ENCODE measurements around the gene MTERF4.

The MTERF4 gene

DNA sequence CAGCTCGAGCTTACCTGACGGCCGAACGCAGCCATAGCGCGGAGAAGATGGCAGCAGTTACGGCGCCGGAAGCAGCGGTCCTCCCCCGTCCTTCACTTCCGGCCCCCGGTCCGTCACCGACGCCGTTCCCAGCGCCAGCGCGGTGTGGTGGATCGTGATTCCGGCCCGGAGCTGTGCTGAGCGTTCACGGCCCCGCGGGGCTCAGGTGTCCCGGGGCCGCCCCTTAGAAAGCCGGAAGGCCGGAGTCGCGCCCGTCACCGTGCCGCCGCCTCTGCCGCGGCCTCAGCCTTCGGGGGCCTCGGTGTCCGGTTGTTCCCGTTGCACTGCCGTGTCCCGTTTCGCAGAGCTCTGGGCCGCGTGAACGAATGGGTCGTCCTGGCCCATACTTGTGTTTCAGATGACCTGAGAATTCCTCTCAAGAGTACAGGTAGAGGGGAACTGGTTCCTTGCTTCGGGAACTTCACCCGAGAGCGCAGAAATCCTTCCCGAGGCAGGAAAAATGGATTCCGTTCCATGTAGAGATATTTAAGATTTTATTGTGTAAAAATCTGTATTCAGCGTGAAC is at the start of gene MTERF4:
Gene MTERF4, minus strand, starts transcription at position 49 of the 565 bp plus-strand sequence. Its CDS starts 14 bp downstream, at position 35.
- Histone ChIP-seq H3K36me3 (ENCODE audit: control insufficient read depth, insufficient read depth, low read length) (peaks cover 34% of the 10 kb centered on the region), H3K27me3 (ENCODE audit: control insufficient read depth, insufficient read depth, low read length) (no peaks in the 10 kb centered on the region), H3K9me3 (ENCODE audit: control insufficient read depth, insufficient read depth, low read depth, low read length) (no peaks in the 10 kb centered on the region), H3K4me1 (ENCODE audit: control insufficient read depth, insufficient read depth, low read length) (no peaks in the 10 kb centered on the region), H3K27ac (ENCODE audit: low read depth, low read length) (peak within 1 kb of the TSS; percentile 84), H3K4me3 (ENCODE audit: low read depth, low read length) (peak within 1 kb of the TSS; percentile 96), H3K9ac (ENCODE audit: low read length) (peak within 1 kb of the TSS; percentile 89)

DNA sequence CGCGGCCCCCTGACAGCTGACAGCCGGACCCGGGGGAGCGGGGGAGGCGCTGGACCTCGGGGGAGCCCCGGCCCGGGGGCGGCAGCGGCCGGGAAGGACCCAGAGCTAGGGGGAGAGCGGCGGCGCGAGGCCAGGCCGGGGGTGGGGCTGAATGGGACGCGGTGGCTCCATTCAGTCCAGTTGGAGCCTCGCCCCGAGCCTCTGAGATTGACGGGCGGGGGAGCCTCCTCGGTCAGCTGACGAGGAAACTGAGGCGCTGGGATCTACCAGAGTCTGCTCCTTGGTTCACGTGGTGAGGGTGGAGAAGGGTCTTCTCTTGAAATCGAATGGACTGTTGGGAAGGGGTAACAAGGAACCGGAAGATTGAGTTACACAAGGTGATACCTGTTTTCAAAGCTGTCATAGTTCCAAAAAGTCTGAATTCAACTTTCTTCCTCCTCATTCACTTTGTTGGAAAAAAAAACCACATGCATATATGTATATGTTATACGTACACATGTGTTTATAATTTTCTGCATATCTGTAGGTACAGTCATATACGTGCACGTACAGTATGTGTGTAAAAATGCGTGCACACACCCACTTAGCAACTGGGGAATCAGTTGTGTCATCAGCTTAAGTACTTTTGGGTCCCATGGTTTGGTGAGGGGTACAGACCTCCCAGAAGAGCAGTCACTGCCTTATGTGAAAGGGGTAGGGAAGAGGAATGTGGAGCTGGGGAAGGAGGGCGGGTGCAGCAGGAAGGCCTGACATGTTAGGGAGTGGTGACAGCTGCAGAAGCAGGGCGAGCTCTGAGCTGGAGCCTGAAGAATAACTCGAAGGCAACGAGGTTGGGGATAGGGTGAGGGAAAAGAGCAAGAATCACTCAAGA is 48.8 kb upstream of the MTERF4 start:
- peak overlapping the region; percentile 75 for H3K4me3 ChIP-seq (ENCODE audit: low read depth, low read length)
- peaks cover 2% of the 10 kb centered on the region; the same call in 1 of the 2 replicates for H3K27me3 ChIP-seq (ENCODE audit: control insufficient read depth, insufficient read depth, low read length)
- peaks cover 17% of the 10 kb centered on the region for H3K4me1 ChIP-seq (ENCODE audit: control insufficient read depth, insufficient read depth, low read length)
- H3K27ac ChIP-seq (ENCODE audit: low read depth, low read length) = no peak overlapping the region
- H3K9me3 ChIP-seq (ENCODE audit: control insufficient read depth, insufficient read depth, low read depth, low read length) = no peaks in the 10 kb centered on the region
- H3K36me3 ChIP-seq (ENCODE audit: control insufficient read depth, insufficient read depth, low read length) = peaks cover 3% of the 10 kb centered on the region; the same call in 1 of the 2 replicates
- H3K9ac ChIP-seq (ENCODE audit: low read length) = peak overlapping the region; percentile 51

DNA sequence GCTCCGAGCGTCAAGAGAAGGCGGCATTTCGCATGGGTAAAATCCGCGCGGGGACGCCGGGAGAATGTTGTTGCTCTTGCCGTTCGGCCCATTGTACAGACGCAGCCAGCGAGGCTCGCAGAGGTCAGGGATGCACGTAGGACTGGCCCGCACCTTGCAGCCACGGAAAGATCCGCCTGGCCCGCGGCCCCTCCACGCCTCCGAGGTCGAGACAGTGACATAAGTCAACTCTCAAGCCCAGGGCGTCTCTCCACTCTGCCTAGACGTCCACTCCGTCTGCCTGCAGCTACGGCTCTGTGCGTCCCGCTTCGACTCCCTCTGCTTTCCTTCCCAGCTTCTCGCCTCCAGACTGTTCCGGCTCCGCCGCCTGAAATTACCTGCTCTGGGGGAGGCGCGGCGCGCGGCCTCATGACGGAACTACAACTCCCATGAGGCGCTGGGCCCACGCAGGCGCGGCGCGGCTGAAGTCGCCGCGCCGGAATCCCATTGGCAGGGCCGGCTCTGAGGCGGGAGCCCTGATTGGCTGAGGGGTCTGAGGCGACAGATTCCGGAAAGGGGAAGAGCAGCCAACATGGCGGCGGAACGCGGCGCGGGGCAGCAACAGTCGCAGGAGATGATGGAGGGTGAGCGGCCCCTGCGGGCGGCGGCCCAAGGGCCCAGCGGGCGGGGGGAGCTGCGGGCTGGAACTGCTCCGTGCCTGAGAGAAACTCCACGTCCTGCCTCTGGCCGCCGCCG is 48.0 kb upstream of the MTERF4 start, which contains the start of gene PPP1R7:
Gene PPP1R7, plus strand, starts transcription at position 543 of the 735 bp plus-strand sequence. Its CDS starts 29 bp downstream, at position 572.
- H3K9me3 ChIP-seq (ENCODE audit: control insufficient read depth, insufficient read depth, low read depth, low read length) = no peaks in the 10 kb centered on the region
- peaks cover 3% of the 10 kb centered on the region; the same call in 1 of the 2 replicates for H3K36me3 ChIP-seq (ENCODE audit: control insufficient read depth, insufficient read depth, low read length)
- no peak within 1 kb of the TSS for H3K27ac ChIP-seq (ENCODE audit: low read depth, low read length)
- peaks cover 17% of the 10 kb centered on the region for H3K4me1 ChIP-seq (ENCODE audit: control insufficient read depth, insufficient read depth, low read length)
- peak within 1 kb of the TSS; percentile 67 for H3K9ac ChIP-seq (ENCODE audit: low read length)
- peaks cover 2% of the 10 kb centered on the region; the same call in 1 of the 2 replicates for H3K27me3 ChIP-seq (ENCODE audit: control insufficient read depth, insufficient read depth, low read length)
- peak within 1 kb of the TSS; percentile 75 for H3K4me3 ChIP-seq (ENCODE audit: low read depth, low read length)

- Histone ChIP-seq H3K27me3 (ENCODE audit: control insufficient read depth, insufficient read depth, low read length) (peaks cover 2% of the 10 kb centered on the region; the same call in 1 of the 2 replicates), H3K4me3 (ENCODE audit: low read depth, low read length) (peak overlapping the region; percentile 75), H3K9me3 (ENCODE audit: control insufficient read depth, insufficient read depth, low read depth, low read length) (no peaks in the 10 kb centered on the region), H3K36me3 (ENCODE audit: control insufficient read depth, insufficient read depth, low read length) (no peaks in the 10 kb centered on the region; the same call in 1 of the 2 replicates), H3K9ac (ENCODE audit: low read length) (peak overlapping the region; percentile 8), H3K4me1 (ENCODE audit: control insufficient read depth, insufficient read depth, low read length) (peaks cover 17% of the 10 kb centered on the region), H3K27ac (ENCODE audit: low read depth, low read length) (no peak overlapping the region)
Measured at GRCh38 chr2:241149675-241149924, 47.5 kb upstream of the MTERF4 start.

- peaks cover 2% of the 10 kb centered on the region; the same call in 1 of the 2 replicates for H3K27me3 ChIP-seq (ENCODE audit: control insufficient read depth, insufficient read depth, low read length)
- peak within 1 kb of the TSS; percentile 43; the same call in 1 of the 2 replicates for H3K27ac ChIP-seq (ENCODE audit: low read depth, low read length)
- peak within 1 kb of the TSS; percentile 75 for H3K4me3 ChIP-seq (ENCODE audit: low read depth, low read length)
- peaks cover 17% of the 10 kb centered on the region for H3K4me1 ChIP-seq (ENCODE audit: control insufficient read depth, insufficient read depth, low read length)
- H3K9me3 ChIP-seq (ENCODE audit: control insufficient read depth, insufficient read depth, low read depth, low read length) = no peaks in the 10 kb centered on the region
- peak within 1 kb of the TSS; percentile 67 for H3K9ac ChIP-seq (ENCODE audit: low read length)
- no peaks in the 10 kb centered on the region; the same call in 1 of the 2 replicates for H3K36me3 ChIP-seq (ENCODE audit: control insufficient read depth, insufficient read depth, low read length)
Measured at GRCh38 chr2:241148891-241149674, 47.0 kb upstream of the MTERF4 start, which contains the start of gene PASK. PASK (minus strand) TSS chr2:241149472; CDS start chr2:241143032, 6,440 bp downstream.

DNA sequence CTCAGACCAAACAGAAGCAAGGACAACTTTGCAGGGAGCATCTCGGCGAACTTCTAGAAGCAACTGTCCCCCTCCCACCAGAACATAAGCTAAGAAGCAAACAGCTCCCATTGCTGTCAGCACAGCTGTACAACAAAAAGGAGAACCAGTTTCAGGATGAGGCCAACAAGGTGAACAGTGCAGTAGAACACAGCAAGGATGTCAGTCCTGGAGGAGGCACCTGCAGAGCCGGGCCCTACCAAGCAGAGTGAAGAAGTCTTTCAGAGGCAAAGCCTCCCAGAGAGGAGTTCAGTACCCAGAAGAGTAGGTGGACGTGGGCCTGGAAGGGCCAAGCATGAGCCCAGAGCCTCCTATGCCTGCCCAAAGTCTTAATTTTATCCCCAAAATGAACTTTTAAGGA is 46.2 kb upstream of the MTERF4 start:
- Histone ChIP-seq H3K4me1 (ENCODE audit: control insufficient read depth, insufficient read depth, low read length) (peaks cover 17% of the 10 kb centered on the region), H3K9ac (ENCODE audit: low read length) (no peak overlapping the region), H3K36me3 (ENCODE audit: control insufficient read depth, insufficient read depth, low read length) (no peaks in the 10 kb centered on the region), H3K4me3 (ENCODE audit: low read depth, low read length) (peak overlapping the region; percentile 75), H3K27ac (ENCODE audit: low read depth, low read length) (no peak overlapping the region), H3K9me3 (ENCODE audit: control insufficient read depth, insufficient read depth, low read depth, low read length) (no peaks in the 10 kb centered on the region), H3K27me3 (ENCODE audit: control insufficient read depth, insufficient read depth, low read length) (peaks cover 2% of the 10 kb centered on the region; the same call in 1 of the 2 replicates)

DNA sequence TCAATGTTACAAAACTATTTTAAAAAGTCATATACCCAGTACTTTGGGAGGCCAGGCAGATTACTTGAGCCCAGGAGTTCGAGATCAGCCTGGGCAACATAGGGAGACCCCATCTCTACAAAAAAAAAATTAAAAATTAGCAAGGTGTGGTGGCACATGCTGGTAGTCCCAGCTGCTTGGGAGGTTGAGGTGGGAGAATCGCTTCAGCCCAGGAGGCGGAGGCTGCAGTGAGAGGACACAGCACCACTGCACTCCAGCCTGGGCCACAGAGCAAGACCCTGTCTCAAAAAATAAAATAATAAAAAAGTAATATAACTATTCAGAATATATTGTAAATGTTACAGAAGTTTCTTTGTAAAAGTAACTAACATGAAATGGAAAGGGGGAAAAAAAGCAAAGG is 45.2 kb upstream of the MTERF4 start:
- peaks cover 5% of the 10 kb centered on the region for H3K36me3 ChIP-seq (ENCODE audit: control insufficient read depth, insufficient read depth, low read length)
- peaks cover 2% of the 10 kb centered on the region; the same call in 1 of the 2 replicates for H3K27me3 ChIP-seq (ENCODE audit: control insufficient read depth, insufficient read depth, low read length)
- H3K27ac ChIP-seq (ENCODE audit: low read depth, low read length) = no peak overlapping the region
- no peaks in the 10 kb centered on the region for H3K9me3 ChIP-seq (ENCODE audit: control insufficient read depth, insufficient read depth, low read depth, low read length)
- no peak overlapping the region for H3K9ac ChIP-seq (ENCODE audit: low read length)
- H3K4me1 ChIP-seq (ENCODE audit: control insufficient read depth, insufficient read depth, low read length) = peaks cover 17% of the 10 kb centered on the region
- H3K4me3 ChIP-seq (ENCODE audit: low read depth, low read length) = no peak overlapping the region

GRCh38 chr2:241146286-241146685 is 44.2 kb upstream of the MTERF4 start:
- H3K4me1 ChIP-seq (ENCODE audit: control insufficient read depth, insufficient read depth, low read length) = peaks cover 10% of the 10 kb centered on the region
- no peak overlapping the region for H3K4me3 ChIP-seq (ENCODE audit: low read depth, low read length)
- H3K36me3 ChIP-seq (ENCODE audit: control insufficient read depth, insufficient read depth, low read length) = peaks cover 7% of the 10 kb centered on the region
- no peak overlapping the region for H3K27ac ChIP-seq (ENCODE audit: low read depth, low read length)
- H3K9me3 ChIP-seq (ENCODE audit: control insufficient read depth, insufficient read depth, low read depth, low read length) = no peaks in the 10 kb centered on the region
- H3K27me3 ChIP-seq (ENCODE audit: control insufficient read depth, insufficient read depth, low read length) = peaks cover 2% of the 10 kb centered on the region; the same call in 1 of the 2 replicates
- no peak overlapping the region for H3K9ac ChIP-seq (ENCODE audit: low read length)

DNA sequence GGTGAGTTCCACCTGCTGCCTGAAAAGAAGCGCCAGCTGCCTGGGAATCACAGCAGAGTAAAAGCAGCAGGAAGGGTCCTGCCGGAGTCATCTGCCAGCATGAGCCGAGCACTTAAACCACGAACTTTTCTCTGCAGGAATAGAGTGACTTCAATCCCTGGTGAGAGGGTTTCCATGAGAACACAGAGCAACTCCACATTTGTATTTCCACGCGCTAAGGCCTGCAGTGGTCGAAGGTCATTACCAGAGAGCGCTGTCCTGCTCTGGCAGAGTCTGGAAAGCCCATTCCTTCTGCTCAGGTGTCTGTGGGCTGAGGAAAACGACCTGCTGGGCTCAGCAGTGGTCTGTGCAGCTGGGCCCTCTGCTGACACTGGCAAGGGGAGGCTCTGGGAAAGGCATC is 40.5 kb upstream of the MTERF4 start:
- H3K4me1 ChIP-seq (ENCODE audit: control insufficient read depth, insufficient read depth, low read length) = no peaks in the 10 kb centered on the region
- H3K4me3 ChIP-seq (ENCODE audit: low read depth, low read length) = no peak overlapping the region
- H3K9me3 ChIP-seq (ENCODE audit: control insufficient read depth, insufficient read depth, low read depth, low read length) = no peaks in the 10 kb centered on the region
- H3K36me3 ChIP-seq (ENCODE audit: control insufficient read depth, insufficient read depth, low read length) = peaks cover 42% of the 10 kb centered on the region
- no peak overlapping the region for H3K9ac ChIP-seq (ENCODE audit: low read length)
- no peak overlapping the region for H3K27ac ChIP-seq (ENCODE audit: low read depth, low read length)
- H3K27me3 ChIP-seq (ENCODE audit: control insufficient read depth, insufficient read depth, low read length) = no peaks in the 10 kb centered on the region

GRCh38 chr2:241142063-241142462 is 40.0 kb upstream of the MTERF4 start:
- no peak overlapping the region for H3K4me3 ChIP-seq (ENCODE audit: low read depth, low read length)
- H3K36me3 ChIP-seq (ENCODE audit: control insufficient read depth, insufficient read depth, low read length) = peaks cover 47% of the 10 kb centered on the region
- H3K9me3 ChIP-seq (ENCODE audit: control insufficient read depth, insufficient read depth, low read depth, low read length) = no peaks in the 10 kb centered on the region
- H3K9ac ChIP-seq (ENCODE audit: low read length) = no peak overlapping the region
- H3K27ac ChIP-seq (ENCODE audit: low read depth, low read length) = no peak overlapping the region
- H3K4me1 ChIP-seq (ENCODE audit: control insufficient read depth, insufficient read depth, low read length) = no peaks in the 10 kb centered on the region
- no peaks in the 10 kb centered on the region for H3K27me3 ChIP-seq (ENCODE audit: control insufficient read depth, insufficient read depth, low read length)

All from HUES6 (cell line).